ENCODE results near the gene FALEC.
"Not testable (repeated sequence)": the region's sequence is repeated elsewhere in the genome, so short reads cannot be mapped to it uniquely, and the experiment has no call there.

The FALEC gene

GRCh38 chr1:150576794-150577556 lies 61.4 kb downstream of the FALEC start:
- DNase-seq = no peak

- no peak for DNase-seq
Measured at GRCh38 chr1:150577557-150578271, 62.2 kb downstream of the FALEC start.

GRCh38 chr1:150578272-150579109 lies 62.9 kb downstream of the FALEC start:
- DNase-seq = peak; percentile 48

DNA sequence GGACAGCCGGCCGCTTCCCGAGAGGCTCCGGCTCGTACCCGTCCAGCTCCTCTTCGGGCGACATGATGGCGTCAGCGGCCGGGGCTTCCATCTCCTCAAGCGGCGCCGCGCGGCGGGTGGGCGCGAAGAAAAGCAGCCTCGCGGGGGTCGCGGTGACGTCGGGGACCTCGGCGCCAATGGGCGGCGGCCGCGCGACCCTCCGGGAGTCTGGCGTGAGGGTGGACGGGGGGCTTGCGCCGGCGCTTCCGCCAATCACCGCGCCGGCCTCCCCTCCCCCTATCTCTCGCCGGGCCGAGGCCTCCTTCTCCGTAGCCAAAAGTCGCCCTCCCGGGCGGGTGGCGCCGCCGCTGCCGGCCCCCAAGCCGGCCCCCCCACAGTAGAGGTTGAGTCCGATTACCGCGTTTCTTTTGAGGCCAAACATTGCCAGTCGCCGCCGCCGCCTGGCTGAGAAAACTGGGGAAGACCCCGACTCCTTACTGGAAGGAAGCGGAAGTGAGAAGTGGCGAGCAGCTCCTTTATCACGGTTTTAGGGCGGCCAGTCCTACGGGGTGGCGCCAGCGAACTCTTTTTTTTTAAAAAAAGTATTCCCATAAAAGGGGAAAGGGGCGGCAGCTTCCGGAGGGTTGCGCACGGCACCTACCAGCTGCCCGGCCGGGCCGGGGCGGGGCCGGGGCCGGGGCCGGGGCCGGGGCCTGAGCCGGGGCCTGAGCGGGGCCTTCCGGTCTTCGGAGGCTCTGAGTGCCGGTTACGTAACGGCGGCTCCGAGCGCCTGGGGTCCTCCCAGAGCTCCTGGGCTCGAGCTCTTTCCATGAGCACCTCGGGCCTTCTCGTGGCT lies 63.8 kb downstream of the FALEC start, which contains the start of gene MCL1:
Gene MCL1 (minus strand): TSS at position 501 of the 835 bp plus-strand sequence. CDS start 80 bp downstream, at position 421.
- DNase-seq = peak; percentile 82

DNA sequence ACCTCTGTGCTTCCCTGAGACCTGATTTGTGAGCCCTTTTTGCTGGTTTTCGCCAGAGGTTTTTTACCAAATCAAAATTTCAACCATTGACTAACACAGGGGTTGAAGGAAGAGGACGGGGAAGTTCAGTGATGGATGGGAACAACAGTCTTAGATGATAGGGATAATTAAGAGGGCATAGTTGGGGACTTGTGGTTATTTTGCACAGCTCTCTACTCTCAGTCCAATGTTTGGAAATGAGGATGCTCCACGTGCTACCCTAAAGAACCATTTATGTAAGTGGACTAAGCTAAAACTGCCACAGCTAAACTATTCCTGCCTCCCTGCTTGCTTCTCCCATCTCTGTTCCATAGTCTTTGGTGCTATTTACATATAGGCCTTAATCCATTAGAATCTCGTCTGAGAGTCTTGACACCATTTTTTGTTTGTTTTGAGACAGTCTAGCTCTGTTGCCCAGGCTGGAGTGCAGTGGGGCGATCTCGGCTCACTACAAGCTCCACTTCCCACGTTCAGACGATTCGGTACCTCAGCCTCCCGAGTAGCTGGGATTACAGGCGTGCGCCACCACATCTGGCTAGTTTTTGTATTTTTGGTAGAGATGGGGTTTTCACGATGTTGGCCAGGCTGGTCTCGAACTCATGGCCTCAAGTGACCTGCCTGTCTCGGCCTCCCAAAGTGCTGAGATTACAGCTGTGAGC lies 64.5 kb downstream of the FALEC start:
- DNase-seq = no peak

GRCh38 chr1:150580966-150581365 lies 65.4 kb downstream of the FALEC start:
- DNase-seq = not testable (repeated sequence)

DNA sequence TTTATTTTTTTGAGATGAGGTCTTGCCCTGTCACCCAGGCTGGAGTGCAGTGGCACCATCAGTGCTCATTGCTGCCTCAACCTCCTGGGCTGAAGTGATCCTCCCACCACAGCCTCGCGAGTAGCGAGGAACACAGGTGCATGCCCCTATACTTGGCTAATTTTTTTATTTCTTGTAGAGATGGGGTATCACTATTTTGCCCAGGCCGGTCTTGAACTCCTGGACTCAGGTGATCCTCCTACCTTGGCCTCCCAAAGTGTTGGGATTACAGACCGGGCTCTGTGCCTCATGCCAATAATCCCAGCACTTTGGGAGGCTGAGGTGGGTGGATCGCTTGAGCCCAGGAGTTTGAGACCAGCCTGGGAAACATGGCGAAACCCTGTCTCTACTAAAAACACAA lies 65.9 kb downstream of the FALEC start:
- DNase-seq = not testable (repeated sequence)

- DNase-seq = not testable (repeated sequence)
Measured at GRCh38 chr1:150581962-150582361, 66.4 kb downstream of the FALEC start.

- no peak for DNase-seq
Measured at GRCh38 chr1:150582371-150582770, 66.8 kb downstream of the FALEC start.
